SK-N-SH (cell line): ENCODE results near the gene ANKRD9. TPM values are rescaled to one million over a fixed set of nuclear protein-coding genes. Genes with fewer than 3 reads are reported as not detected.

Source experiments
- CTCF ChIA-PET: fragments of 300-600, 350-600 bp; formaldehyde crosslinking; extraction: SDS; loops from one replicate; lab custom pipeline; 2021; lab: Yijun Ruan, JAX
- POLR2A ChIA-PET: fragments of 350-600 bp; sonication (Branson Sonifier 250); formaldehyde crosslinking; extraction: SDS; loops from one replicate; lab custom pipeline; 2020; ENCODE audit warnings: antibody characterized with exemption, inconsistent platforms; lab: Yijun Ruan, JAX
- DNase-seq: peaks from one replicate; pipeline ENCODE4 v3.0.0; 2012
- H2AFZ ChIP-seq: fragments of 200-600 bp; sonication (generic); 2 replicates; pipeline ENCODE4 v1.8.1; 2016; ENCODE audit warnings: antibody characterized with exemption, mild to moderate bottlenecking, low read depth
- H3F3A ChIP-seq: fragments of 200-600 bp; sonication (generic); replicated peaks from 2 replicates; pipeline ENCODE3; 2016; ENCODE audit warnings: antibody characterized with exemption, mild to moderate bottlenecking; ENCODE audit not compliant: insufficient read depth
- H3K27ac ChIP-seq, 2 experiments: fragments of 200-500 bp in 1 of 2; fragments of 200-600 bp in 1 of 2; sonication (Bioruptor generic) in 1 of 2; sonication (generic), shearing (Covaris generic) in 1 of 2; 2 replicates each; pipeline versions ENCODE4 v1.5.1 to v1.6.1; 2014 to 2016; ENCODE audit warnings: low read depth in 2 of 2, inconsistent platforms in 1 of 2, low read length in 1 of 2, mild to moderate bottlenecking in 1 of 2, mixed read lengths in 1 of 2
- H3K27me3 ChIP-seq: fragments of 200-600 bp; sonication (generic), shearing (Covaris generic); 2 replicates; pipeline ENCODE4 v1.6.1; 2016; ENCODE audit warnings: mixed run types; ENCODE audit not compliant: insufficient read depth
- H3K36me3 ChIP-seq, 2 experiments: fragments of 200-500 bp in 1 of 2; fragments of 200-600 bp in 1 of 2; sonication (Bioruptor generic) in 1 of 2; sonication (generic) in 1 of 2; replicated peaks in 1 of 2; 2 replicates each; pipeline versions ENCODE3 to v1.5.1; 2014 to 2016; ENCODE audit warnings: low read length in 1 of 2, mild to moderate bottlenecking in 1 of 2; ENCODE audit not compliant: insufficient read depth in 2 of 2, control insufficient read depth in 1 of 2
- H3K4me1 ChIP-seq, 2 experiments: fragments of 200-500 bp in 1 of 2; fragments of 200-600 bp in 1 of 2; sonication (Bioruptor generic) in 1 of 2; sonication (generic), shearing (Covaris generic) in 1 of 2; 2 replicates each; pipeline versions ENCODE4 v1.5.1 to v1.6.1; 2014 to 2016; ENCODE audit warnings: low read depth in 1 of 2, low read length in 1 of 2, mixed run types in 1 of 2; ENCODE audit not compliant: insufficient read depth in 2 of 2, control insufficient read depth in 1 of 2
- H3K4me2 ChIP-seq: fragments of 200-600 bp; sonication (generic), shearing (Covaris generic); 2 replicates; pipeline ENCODE4 v1.6.1; 2017; ENCODE audit warnings: mixed run types
- H3K4me3 ChIP-seq, 2 experiments: fragments of 200-500 bp in 1 of 2; fragments of 200-600 bp in 1 of 2; sonication (Bioruptor generic) in 1 of 2; sonication (generic), shearing (Covaris generic) in 1 of 2; 2 replicates each; pipeline versions ENCODE4 v1.5.1 to v1.8.1; 2014 to 2016; ENCODE audit warnings: low read depth in 2 of 2, inconsistent platforms in 1 of 2, low read length in 1 of 2, mild to moderate bottlenecking in 1 of 2, mixed read lengths in 1 of 2, moderate library complexity in 1 of 2
- H3K79me2 ChIP-seq: fragments of 200-600 bp; sonication (generic); 2 replicates; pipeline ENCODE4 v1.8.1; 2017; ENCODE audit warnings: mild to moderate bottlenecking; ENCODE audit not compliant: insufficient read depth
- H3K9ac ChIP-seq: fragments of 200-600 bp; sonication (generic); 2 replicates; pipeline ENCODE4 v1.6.1; 2017; ENCODE audit warnings: mixed run types
- H3K9me2 ChIP-seq: fragments of 200-600 bp; sonication (generic); 2 replicates; pipeline ENCODE4 v1.6.1; 2017; ENCODE audit warnings: mixed run types
- H3K9me3 ChIP-seq: fragments of 200-600 bp; sonication (generic); 2 replicates; pipeline ENCODE4 v1.6.1; 2017; ENCODE audit warnings: mixed run types, mild to moderate bottlenecking, moderate library complexity
- H4K20me1 ChIP-seq: fragments of 200-600 bp; sonication (generic); 2 replicates; pipeline ENCODE4 v1.6.1; 2017; ENCODE audit warnings: mild to moderate bottlenecking, mixed run types; ENCODE audit not compliant: insufficient read depth
- EZH2phosphoT487 ChIP-seq: fragments of 200-600 bp; sonication (generic); IDR thresholded peaks from 2 replicates; pipeline ENCODE4 v1.6.1; 2017; ENCODE audit warnings: low read depth, mixed run types, mild to moderate bottlenecking, antibody characterized with exemption, moderate library complexity, borderline replicate concordance
- MAX ChIP-seq: IDR thresholded peaks from 2 replicates; pipeline ENCODE4 v1.4.0; 2012; ENCODE audit warnings: low read depth
- MEF2A ChIP-seq: IDR thresholded peaks from 2 replicates; pipeline ENCODE4 v1.4.0; 2012; ENCODE audit warnings: low read depth, borderline replicate concordance
- MXI1 ChIP-seq: IDR thresholded peaks from 2 replicates; pipeline ENCODE4 v1.6.1; 2012; ENCODE audit warnings: mild to moderate bottlenecking, low read depth, low read length, improper control_type of control experiment
- REST ChIP-seq: IDR thresholded peaks from 2 replicates; pipeline ENCODE4 v1.6.1; 2012; ENCODE audit warnings: mild to moderate bottlenecking, low read depth, low read length, moderate library complexity
- RXRA ChIP-seq: IDR thresholded peaks from 2 replicates; pipeline ENCODE4 v1.4.0; 2012; ENCODE audit warnings: low read depth, mild to moderate bottlenecking, borderline replicate concordance
- SIN3A ChIP-seq: IDR thresholded peaks from 2 replicates; pipeline ENCODE4 v1.6.1; 2012; ENCODE audit warnings: low read depth, mild to moderate bottlenecking, low read length, moderate library complexity, borderline replicate concordance
- USF1 ChIP-seq: IDR thresholded peaks from 2 replicates; pipeline ENCODE4 v1.4.0; 2012; ENCODE audit warnings: low read depth, borderline replicate concordance
- YY1 ChIP-seq: IDR thresholded peaks from 2 replicates; pipeline ENCODE4 v1.4.0; 2012; ENCODE audit warnings: low read depth, mild to moderate bottlenecking
- WGBS: methylation state at CpG from one replicate; pipeline ENCODE4 v1.1.6; 2017; ENCODE audit warnings: low lambda C conversion rate; 5-methylcytosine and 5-hydroxymethylcytosine counted together
- polyA plus RNA-seq, 3 experiments: library from polyadenylated mRNA; depleted of rRNA; stranded (reverse); fragments of >200 nt; gene quantifications; 2 replicates each; pipeline ENCODE4 v1.2.3, GENCODE V29; 2012

ANKRD9 gene
- polyA plus RNA-seq, 1 of the 3 experiments (the other 2 are of a cell fraction), result 21.3 TPM

- 89% methylated on average over 11 of the region's 11 CpGs for WGBS
Measured at GRCh38 chr14:102528431-102529170, 19.0 kb upstream of the ANKRD9 start.

More at GRCh38 chr14:102528431-102529170, 19.0 kb upstream of the ANKRD9 start:
- ChIA-PET CTCF (interaction anchor here (1.8 kb wide), 1 partner anchor 91 kb away, joined by 4 read pairs; no protein-coding TSS in a partner anchor), POLR2A (interaction anchor here (0.5 kb wide), 1 partner anchor 15 kb away, joined by 4 read pairs; no protein-coding TSS in a partner anchor)
- TF ChIP-seq EZH2phosphoT487, result no peak
- no peak for TF ChIP-seq MXI1
- no peak for TF ChIP-seq MEF2A
- no peak for TF ChIP-seq REST
- no peak for TF ChIP-seq MAX
- no peak for TF ChIP-seq USF1
- TF ChIP-seq RXRA, result no peak
- TF ChIP-seq SIN3A, result no peak
- TF ChIP-seq YY1, result no peak
- no peaks in the 10 kb centered on the region for H4K20me1 ChIP-seq
- H3K4me2 ChIP-seq, result no peak overlapping the region
- no peaks in the 10 kb centered on the region for H3K36me3 ChIP-seq
- peaks cover 0 to 11% of the 10 kb centered on the region in 2 experiments; a peak in 2 of 4 replicates for H3K4me1 ChIP-seq
- no peak overlapping the region for H2AFZ ChIP-seq
- H3K27ac ChIP-seq, result no peak overlapping the region
- H3K9ac ChIP-seq, result no peak overlapping the region
- no peaks in the 10 kb centered on the region for H3K9me2 ChIP-seq
- H3K79me2 ChIP-seq, result no peaks in the 10 kb centered on the region
- peaks cover 8% of the 10 kb centered on the region for H3F3A ChIP-seq
- DNase-seq, result no peak
- H3K9me3 ChIP-seq, result no peaks in the 10 kb centered on the region
- no peak overlapping the region for H3K4me3 ChIP-seq
- H3K27me3 ChIP-seq, result no peaks in the 10 kb centered on the region
